ENCODE results near the gene BTBD9.

DNA sequence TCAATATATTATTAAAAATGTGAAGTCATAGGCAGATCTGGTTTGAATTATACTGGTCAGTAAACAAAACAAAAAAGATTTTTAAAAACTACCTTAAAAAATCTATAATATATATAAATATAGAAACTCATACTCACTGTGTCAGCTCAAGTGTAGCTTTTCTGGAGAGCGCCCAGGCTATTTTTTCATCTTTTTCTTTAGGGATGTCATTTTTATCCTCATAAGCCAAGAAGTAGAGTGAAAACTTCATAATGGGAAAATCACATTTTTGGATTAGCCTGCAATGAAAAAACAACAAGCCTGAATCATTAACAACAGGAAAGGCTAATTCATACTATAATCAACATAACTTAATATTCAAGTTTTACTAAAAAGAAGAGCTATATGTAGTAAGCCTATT is 44.5 kb upstream of the BTBD9 start:
- TF ChIP-seq, protein P1, sequence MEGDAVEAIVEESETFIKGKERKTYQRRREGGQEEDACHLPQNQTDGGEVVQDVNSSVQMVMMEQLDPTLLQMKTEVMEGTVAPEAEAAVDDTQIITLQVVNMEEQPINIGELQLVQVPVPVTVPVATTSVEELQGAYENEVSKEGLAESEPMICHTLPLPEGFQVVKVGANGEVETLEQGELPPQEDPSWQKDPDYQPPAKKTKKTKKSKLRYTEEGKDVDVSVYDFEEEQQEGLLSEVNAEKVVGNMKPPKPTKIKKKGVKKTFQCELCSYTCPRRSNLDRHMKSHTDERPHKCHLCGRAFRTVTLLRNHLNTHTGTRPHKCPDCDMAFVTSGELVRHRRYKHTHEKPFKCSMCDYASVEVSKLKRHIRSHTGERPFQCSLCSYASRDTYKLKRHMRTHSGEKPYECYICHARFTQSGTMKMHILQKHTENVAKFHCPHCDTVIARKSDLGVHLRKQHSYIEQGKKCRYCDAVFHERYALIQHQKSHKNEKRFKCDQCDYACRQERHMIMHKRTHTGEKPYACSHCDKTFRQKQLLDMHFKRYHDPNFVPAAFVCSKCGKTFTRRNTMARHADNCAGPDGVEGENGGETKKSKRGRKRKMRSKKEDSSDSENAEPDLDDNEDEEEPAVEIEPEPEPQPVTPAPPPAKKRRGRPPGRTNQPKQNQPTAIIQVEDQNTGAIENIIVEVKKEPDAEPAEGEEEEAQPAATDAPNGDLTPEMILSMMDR (IDR thresholded peaks at IDR 0.05), result no peak
- TF ChIP-seq POLR2A (IDR thresholded peaks at IDR 0.05), result no peak
